OCI-LY1 (cell line): ENCODE data around the gene AKT1.

Source experiments
- CTCF ChIP-seq: fragments of 200-600 bp; sonication (generic), shearing (Covaris generic); IDR thresholded peaks from 2 replicates; pipeline ENCODE4 v1.5.1; 2017; ENCODE audit warnings: mild to moderate bottlenecking, antibody characterized with exemption, low read length, moderate library complexity, mixed read lengths
- EZH2 ChIP-seq: fragments of 200-600 bp; sonication (generic), shearing (Covaris generic); IDR thresholded peaks from 2 replicates; pipeline ENCODE4 v1.8.0; 2017; ENCODE audit warnings: borderline replicate concordance, mixed run types, mild to moderate bottlenecking, antibody characterized with exemption, low read length, moderate library complexity, mixed read lengths

- TF ChIP-seq CTCF (no peak), EZH2 (no peak)
Observed at GRCh38 chr14:104724407-104724980, 71.1 kb downstream of the AKT1 start.
